VCaP (cell line): ENCODE measurements around the gene TMEM109.

Experiments
- H3K27ac ChIP-seq: fragments of 450-650 bp; 2 replicates; pipeline ENCODE4 v1.5.1; 2017
- CTCF ChIP-seq: fragments of 450-650 bp; conservative IDR thresholded peaks from 2 replicates; pipeline ENCODE4 v1.5.1; 2017; ENCODE audit warnings: mild to moderate bottlenecking, moderate library complexity

Gene TMEM109

DNA sequence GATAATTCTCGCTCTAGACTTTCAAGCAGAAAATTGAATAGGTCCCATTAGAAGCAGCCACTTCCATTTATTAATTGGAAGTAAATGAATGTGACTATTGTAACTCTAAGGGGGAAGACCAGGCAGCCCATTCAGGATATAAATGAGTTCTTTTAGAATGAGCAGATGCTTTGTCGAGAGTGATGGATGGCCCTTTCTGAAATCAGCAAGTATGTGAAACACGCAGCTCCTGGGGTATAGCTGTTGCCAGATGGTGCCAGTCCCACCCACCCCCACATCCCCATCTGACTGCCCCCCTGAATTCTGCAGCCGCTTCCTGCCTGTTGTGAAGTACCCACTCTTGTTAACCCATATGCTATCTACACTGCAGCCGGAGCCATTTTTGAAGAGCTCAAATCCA, 34.3 kb downstream of the TMEM109 start:
- H3K27ac ChIP-seq = no peak overlapping the region
- TF ChIP-seq CTCF = no peak

- TF ChIP-seq CTCF = no peak
- no peak overlapping the region for H3K27ac ChIP-seq
Observed at GRCh38 chr11:60950024-60950423, 36.1 kb downstream of the TMEM109 start.

DNA sequence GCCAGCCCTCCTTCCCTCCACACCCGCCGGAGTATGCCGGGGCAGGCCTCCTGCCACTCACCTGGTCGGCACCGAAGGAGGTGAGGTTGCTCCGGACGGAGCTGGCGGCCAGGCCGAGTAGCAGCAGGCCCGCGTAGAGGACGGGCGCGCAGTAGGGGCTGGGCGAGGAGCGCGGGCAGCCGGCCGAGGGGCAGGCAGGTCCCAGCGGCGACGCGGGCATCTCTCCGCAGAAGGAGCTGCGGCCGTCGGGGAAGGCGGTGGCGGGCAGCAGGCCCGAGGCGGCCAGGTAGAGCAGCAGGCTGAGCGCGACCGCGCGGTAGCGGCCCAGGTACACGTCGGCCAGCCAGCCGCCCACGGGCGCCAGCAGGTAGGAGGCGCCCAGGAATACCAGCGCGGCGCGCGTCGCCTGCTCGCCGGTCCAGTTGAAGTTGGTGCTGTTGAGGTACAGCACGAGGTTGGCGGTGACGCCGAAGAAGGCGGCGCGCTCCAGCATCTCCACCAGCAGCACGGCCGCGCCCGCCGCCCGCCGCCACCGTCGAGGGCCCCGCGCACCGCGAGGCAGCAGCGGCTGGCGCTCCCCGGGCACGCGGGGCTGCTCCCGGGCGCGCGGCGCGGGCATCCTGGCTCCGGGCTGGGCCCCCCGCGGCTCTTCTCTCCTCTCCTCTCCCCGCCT, 37.1 kb downstream of the TMEM109 start:
- no peak for TF ChIP-seq CTCF
- H3K27ac ChIP-seq = no peak overlapping the region

GRCh38 chr11:60951606-60951903, 37.6 kb downstream of the TMEM109 start:
- no peak for TF ChIP-seq CTCF
- no peak overlapping the region for H3K27ac ChIP-seq

DNA sequence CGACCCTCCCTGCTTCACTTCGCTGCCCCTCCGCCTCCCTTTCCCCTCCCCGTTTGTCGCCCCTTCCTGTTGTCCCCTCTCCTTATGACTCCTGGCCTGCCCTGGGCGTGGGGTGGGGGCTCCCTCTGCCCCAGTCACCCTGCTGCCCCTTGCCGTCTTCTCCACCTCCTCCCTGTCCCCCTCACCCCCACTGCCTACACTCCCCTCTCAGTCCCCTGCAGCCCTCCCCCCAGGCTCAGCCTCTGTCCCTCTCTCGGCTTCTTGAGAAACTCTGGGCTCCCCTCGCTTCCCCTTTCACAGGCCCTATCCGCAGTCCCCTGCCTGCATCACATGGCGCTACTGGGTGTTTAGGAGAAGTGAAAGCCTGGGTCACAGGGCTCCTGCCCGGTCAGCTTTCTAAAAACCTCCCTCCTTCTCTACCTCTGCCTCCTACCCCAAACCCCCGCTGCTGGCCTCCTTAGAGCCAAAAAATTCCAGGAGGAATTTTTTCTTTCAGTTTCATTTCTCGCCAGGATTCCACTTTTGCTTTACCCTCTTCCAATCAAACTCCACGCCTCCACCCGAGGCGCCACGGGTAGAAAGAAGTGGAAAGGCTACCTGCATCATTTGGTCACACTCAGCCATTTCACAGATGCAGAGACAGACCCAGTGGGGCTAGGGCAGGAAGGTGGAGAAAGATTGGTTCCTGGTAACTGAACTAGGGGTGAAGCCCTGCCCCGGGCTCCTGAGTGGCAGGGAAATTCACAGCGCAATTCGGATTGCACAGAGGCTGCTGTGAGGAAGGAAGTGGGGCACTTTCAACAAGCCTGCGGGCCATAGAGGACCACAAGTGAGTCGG, 38.2 kb downstream of the TMEM109 start, which contains the start of gene SLC15A3:
TSS of gene SLC15A3 (minus strand) at position 273 of the 838 bp plus-strand sequence. CDS start 625 bp downstream, outside the sequence.
- no peak for TF ChIP-seq CTCF
- no peak within 1 kb of the TSS for H3K27ac ChIP-seq

DNA sequence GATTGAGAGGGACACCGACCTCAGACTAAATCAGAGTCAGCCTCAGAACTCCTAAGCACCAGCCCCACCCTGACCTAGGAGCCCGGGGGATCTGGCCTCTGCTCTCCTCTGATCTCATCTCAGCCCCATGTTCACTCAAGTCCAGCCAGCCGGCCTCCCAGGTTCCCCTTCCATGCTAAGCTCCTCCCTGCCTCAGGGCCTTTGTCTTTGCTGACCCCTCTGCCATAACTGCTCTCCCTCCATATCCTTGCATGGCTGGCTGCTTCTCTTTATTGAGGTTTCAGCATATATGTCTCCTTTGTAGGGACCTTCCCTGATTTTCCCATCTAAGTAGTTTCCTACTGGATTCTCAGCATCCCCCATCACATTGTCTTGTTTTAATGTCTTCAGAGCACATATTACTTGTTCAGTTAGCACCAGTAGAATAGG, 38.8 kb downstream of the TMEM109 start:
- no peak for TF ChIP-seq CTCF
- H3K27ac ChIP-seq = no peak overlapping the region

DNA sequence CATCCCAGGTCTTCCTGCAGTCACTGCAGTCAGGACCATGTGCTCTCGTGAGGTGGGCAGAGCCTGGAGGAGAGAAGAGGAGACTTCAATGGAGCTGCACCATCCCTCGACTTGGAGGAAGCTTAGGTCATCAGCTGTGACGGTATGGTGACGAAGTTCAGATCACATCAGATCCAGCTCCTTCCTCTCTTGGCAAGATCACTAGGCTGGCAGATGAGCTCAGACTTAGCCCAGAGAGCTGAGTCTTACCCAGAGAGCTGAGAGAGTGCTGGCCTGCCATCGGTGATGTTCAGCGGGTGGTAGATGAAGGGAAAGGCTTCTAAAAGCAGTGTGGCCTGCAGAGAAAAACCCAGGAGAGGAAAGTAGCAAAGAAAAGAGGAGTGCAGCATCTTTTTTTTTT, 39.8 kb downstream of the TMEM109 start:
- H3K27ac ChIP-seq = no peak overlapping the region
- no peak for TF ChIP-seq CTCF
